ENCODE measurements around the gene SERPINA9.

SERPINA9 gene

GRCh38 chr14:94461526-94462218, 14.3 kb downstream of the SERPINA9 start:
- no peak for DNase-seq

DNA sequence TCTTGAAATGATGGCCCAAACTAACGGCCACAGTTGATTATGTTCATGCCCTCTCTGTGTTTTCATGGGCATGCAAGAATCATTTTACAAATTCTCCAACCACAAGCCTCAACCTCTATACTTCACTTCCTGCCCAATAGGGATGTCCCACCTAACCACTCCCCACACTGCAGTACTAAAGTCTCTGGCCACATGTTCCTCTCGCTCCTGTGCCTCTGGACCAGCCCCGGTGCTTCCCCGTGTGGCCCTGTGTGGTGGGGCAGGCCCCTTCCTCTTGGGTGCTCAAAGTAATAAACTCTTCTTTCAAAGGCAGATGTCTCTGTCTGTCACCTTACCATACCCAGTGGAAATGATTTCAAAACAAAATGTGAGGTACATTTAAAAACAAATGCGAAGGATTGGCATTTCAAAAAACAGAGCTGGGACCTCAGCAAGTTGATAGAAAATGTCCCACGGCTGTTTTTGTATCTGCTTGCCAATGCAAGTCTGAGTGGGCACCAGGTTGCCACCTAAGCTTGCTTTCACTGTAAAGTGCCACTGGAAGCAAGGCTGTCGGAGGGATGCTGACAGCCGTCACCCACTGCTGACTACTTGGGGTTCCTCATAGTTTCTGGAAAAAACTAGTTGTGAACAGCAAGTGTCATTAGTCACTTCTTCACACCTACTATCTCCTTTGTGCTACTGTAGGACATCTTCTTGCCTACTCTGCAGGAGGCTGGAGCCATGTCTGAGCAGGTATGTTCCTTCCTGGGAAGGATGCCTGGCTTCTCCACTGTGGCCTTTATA, 15.2 kb downstream of the SERPINA9 start:
- no peak for DNase-seq

- DNase-seq = peak; percentile 14
These were observed 17.3 kb downstream of the SERPINA9 start for GRCh38 chr14:94458558-94459205.

- DNase-seq = no peak
These were observed 17.9 kb downstream of the SERPINA9 start for GRCh38 chr14:94458096-94458495.

DNA sequence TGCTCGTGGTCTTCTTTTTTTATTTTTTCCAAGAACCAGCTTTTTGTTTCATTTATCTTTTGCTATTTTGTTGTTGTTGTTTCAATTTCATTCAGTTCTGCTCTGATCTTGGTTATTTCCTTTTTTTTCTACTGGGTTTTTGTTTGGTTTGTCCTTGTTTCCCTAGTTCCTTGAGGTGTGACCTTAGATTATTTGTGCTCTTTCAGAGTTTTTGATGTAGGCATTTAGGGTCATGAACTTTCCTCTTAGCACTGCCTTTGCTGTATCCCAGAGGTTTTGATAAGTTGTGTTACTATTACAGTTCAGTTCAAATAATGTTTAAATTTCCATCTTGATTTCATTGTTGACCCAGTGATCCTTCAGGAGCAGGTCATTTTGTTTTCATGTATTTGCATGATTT, 20.1 kb downstream of the SERPINA9 start:
- no peak for DNase-seq

- no peak for DNase-seq
These were observed 24.2 kb downstream of the SERPINA9 start for GRCh38 chr14:94451826-94452225.

DNA sequence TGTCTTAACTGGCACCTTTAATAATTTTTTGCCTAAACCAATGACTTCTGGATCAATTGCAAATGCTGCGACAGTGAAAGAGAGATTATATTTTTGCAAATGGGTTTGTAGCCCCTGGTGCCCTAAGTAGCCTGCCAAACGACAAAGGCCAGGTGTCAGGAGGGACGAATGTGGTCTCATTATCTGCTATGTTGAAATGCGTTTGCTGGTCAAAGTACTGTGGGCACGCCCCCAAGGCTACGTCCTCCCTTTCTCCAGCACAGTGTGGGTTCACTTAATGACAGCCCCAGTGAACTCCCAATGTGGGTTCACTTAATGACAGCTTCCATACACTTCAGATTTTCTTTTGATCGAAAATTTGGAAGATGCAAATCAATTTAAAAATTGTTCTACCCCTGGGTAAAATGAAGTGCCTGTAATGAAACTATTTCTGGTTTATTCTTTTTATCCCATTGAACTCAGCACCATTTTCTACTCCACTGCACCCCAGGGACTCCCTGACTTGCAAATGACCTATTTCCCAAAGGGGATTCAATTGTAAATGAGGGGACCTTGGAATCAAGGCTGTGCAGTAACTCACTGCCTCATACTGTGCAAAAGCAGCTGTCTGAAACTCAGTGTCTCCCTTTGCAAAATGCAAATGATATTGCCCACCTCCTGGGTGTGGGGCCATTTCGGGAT, 24.8 kb downstream of the SERPINA9 start:
- DNase-seq = no peak

DNA sequence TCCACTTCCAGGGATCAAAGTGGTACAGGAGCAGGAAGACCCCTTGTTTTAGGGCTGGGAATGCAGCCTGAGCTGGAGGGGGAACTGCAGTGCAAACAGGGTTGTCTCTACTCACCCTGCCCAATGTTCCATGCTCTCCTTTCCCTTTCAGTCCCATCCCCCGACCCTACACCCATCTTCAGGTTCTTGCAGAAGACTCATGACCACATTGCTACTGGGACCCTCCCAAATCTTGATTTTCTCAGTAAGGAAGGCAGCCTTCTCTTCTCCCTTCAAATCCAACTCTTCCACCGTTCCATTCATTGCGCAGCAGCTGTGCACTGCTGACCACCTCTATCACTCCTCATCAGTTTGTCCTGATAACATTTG, 25.3 kb downstream of the SERPINA9 start:
- DNase-seq = no peak

GRCh38 chr14:94449930-94450329, 26.1 kb downstream of the SERPINA9 start:
- DNase-seq = no peak

- no peak for DNase-seq
These were observed 27.8 kb downstream of the SERPINA9 start for GRCh38 chr14:94448071-94448808.

- no peak for DNase-seq
These were observed 28.8 kb downstream of the SERPINA9 start for GRCh38 chr14:94447206-94447605.

- no peak for DNase-seq
These were observed 29.9 kb downstream of the SERPINA9 start for GRCh38 chr14:94446126-94446525.

DNA sequence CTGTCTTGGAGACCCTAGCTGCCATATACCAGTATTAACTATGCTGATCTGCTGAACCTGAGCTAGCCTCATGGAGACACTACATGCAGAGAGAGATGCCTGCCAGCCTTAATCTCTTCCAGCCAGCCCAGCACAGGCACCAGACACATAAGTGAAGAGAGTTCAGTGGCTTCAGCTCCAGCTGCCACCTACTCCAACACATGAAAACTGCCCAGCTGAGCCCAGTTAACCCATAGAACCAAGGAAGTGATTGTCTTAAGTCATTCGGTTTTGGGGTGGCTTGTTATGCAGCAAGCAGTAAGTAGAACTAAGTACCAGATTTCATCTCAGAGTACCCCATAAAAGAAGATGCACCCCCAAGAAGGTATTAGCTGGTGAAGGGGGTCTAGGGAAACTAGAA, 31.0 kb downstream of the SERPINA9 start:
- no peak for DNase-seq

- no peak for DNase-seq
These were observed 34.3 kb downstream of the SERPINA9 start for GRCh38 chr14:94441531-94442205.

- no peak for DNase-seq
These were observed 34.9 kb downstream of the SERPINA9 start for GRCh38 chr14:94441130-94441529.

DNA sequence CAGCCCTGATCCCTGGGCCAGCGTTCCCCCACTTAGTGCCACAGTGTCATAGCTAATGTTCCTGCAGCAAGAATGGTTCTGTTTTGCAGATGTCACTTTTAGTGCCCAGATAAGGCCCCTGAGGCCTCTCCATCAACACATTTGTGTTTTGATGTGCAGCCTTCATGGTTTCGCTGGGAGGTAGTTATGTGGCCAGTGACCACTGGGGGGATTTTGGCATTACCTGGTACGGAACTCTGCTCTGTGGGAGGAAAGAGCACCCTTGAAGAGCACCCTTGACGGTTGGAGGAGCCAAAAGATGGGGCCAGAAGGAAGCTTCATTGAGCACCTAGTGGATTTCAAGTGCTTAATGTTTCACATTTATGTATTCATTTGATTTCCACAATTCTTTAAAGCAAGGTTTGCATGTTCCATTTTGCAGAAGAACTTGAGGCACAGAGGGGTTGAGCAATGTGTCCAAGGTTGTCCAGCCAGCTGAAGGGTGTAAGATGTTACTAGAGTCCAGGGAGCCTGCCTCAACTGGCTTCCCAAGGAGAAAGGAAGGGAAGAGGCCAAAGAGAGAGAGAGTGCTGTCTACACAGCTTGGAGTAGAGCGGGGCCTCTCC, 36.4 kb downstream of the SERPINA9 start:
- no peak for DNase-seq

DNA sequence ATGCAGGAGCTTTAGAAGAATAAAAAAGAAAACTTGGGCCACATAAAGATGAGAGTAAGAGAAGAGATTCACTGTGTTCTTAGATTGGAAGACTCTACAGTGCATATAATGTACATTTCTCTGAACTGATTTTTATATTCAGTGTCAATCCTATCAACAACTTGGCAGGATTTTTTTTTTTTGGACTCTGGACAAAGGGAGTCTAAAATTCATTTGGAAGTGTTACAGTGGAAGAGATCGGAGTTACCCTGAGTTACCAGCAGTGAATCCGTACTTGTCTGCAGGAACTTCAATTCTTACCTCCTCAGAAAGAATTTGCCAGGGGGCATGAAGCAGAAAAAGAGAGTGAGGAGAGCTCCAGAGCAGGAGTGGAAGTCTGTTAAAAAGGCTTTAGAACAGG, 47.4 kb downstream of the SERPINA9 start:
- DNase-seq = no peak

GRCh38 chr14:94427016-94427613, 48.9 kb downstream of the SERPINA9 start:
- no peak for DNase-seq

DNA sequence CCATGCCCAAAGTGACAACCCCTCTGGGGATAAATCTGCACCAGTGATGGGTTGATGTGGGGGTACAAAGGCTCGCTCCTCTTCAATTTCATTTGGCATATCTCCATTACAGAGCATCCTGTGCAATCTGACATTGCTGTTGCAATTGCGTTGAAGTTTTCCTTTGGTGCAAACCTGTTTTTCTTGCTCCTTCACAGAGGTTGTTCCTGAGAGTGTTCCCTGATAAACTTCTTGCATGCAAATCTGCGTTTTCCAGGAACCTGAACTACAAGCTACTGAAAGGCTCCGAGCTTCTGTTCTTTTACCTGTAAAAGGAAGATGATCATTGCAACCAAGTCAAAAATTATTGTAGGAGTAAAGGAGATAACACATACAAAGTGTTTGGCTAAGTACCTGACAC, 49.5 kb downstream of the SERPINA9 start:
- DNase-seq = no peak

GRCh38 chr14:94424371-94424770, 51.6 kb downstream of the SERPINA9 start:
- DNase-seq = no peak

- DNase-seq = peak; percentile 65
These were observed 52.4 kb downstream of the SERPINA9 start for GRCh38 chr14:94423453-94424056.
